Naive B cell (primary cell): ENCODE measurements around the gene LPCAT1. TPM values are rescaled to one million over a fixed set of nuclear protein-coding genes. Genes with fewer than 3 reads are reported as not detected.

Experiments
- ATAC-seq, 2 donors: fragments of 150-1000 bp; cut with Tn5 transposase; 2 replicates each; pipeline ENCODE4 v1.10.0; 2021; ENCODE audit warnings: low read depth in 2 of 2, mild to moderate bottlenecking in 2 of 2, moderate library complexity in 2 of 2
- DNase-seq: peaks from one replicate; pipeline ENCODE4 v3.0.0; 2022
- H3K27ac Mint-ChIP-seq, 6 donors: one replicate each; pipeline ENCODE4 v1.8.0; 2020 to 2022; ENCODE audit warnings: mild to moderate bottlenecking in 6 of 6, mixed read lengths in 6 of 6, moderate library complexity in 5 of 6, inconsistent platforms in 2 of 6
- H3K27me3 Mint-ChIP-seq, 3 donors: one replicate each; pipeline ENCODE4 v1.8.0; 2021 to 2022; ENCODE audit warnings: mixed read lengths in 3 of 3, mild to moderate bottlenecking in 1 of 3
- H3K36me3 Mint-ChIP-seq, 2 donors: one replicate each; pipeline ENCODE4 v1.8.0; 2020 to 2022; ENCODE audit warnings: mixed read lengths in 2 of 2, inconsistent platforms in 1 of 2, mild to moderate bottlenecking in 1 of 2
- H3K4me1 Mint-ChIP-seq, 3 donors: one replicate each; pipeline ENCODE4 v1.8.0; 2020 to 2022; ENCODE audit warnings: mixed read lengths in 3 of 3, inconsistent platforms in 1 of 3, mild to moderate bottlenecking in 1 of 3, moderate library complexity in 1 of 3
- H3K4me3 Mint-ChIP-seq, 8 donors: one replicate each; pipeline ENCODE4 v1.8.0; 2020 to 2022; ENCODE audit warnings: mild to moderate bottlenecking in 8 of 8, mixed read lengths in 8 of 8, moderate library complexity in 8 of 8, inconsistent platforms in 2 of 8
- H3K9me3 Mint-ChIP-seq, 7 donors: one replicate each; pipeline ENCODE4 v1.8.0; 2020 to 2022; ENCODE audit warnings: mixed read lengths in 7 of 7, mild to moderate bottlenecking in 5 of 7, inconsistent platforms in 2 of 7, moderate library complexity in 1 of 7
- polyA plus RNA-seq, 6 donors: library from polyadenylated mRNA; unstranded; fragments of 300-500 nt; fragmentation: Illumina TruSeq; gene quantifications; one replicate each; pipeline ENCODE4 v1.2.3, GENCODE V29; 2021; ENCODE audit warnings: low read depth in 6 of 6

Gene LPCAT1
- polyA plus RNA-seq, 6 donors from 2014 or later = 19.5 to 63.3 (median 52.7) TPM

DNA sequence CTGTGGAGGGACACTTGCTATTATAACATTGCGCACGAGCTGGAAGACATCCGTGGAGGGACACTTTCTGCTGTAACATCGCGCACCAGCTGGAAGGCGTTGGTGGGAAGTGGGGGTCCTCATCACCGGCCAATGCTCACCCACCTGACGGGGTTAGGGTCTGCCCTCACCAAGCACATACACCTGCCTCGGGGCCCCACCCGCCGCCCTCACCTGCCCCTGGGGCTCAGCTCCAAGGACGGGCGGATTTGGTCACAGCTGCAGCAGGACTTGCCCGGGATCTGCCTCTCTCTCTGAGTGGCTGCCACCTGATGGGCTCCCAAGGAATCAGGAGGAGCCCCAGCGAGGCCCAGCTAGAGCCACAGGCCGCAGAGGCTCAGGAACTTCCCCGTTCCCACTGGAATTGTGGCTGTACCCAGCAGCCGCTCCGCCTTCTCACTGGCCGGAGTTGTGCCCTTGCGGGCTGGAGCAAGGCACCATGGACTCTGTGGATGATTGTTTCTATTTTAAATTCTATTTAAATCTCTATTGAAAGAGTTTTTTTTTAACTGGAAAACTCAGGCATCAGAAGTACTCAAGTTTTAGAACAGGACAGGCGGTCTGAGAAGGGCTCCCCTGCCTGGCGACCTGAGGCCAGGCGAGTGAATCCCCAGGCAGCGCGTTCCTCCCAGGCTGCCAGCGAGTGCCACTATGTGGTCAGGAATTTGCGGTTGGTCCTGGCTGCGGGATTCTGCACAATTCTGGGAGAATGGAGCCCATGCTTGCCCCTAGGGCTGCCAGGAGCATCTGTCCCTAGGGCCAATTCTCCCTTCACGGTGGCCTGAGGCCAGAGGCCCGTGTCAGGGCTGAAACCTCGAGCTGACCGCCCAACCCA, 39.7 kb downstream of the LPCAT1 start:
- H3K27me3 Mint-ChIP-seq = no peaks in the 10 kb centered on the region
- peak overlapping the region; percentile 98 to 100 (median 99) for H3K27ac Mint-ChIP-seq
- H3K4me3 Mint-ChIP-seq = peak overlapping the region in 7 of 8 donors; percentile 76 to 92 (median 87)
- peaks cover 7 to 10% of the 10 kb centered on the region in 2 donors for H3K36me3 Mint-ChIP-seq
- no peak for ATAC-seq
- no peaks in the 10 kb centered on the region for H3K9me3 Mint-ChIP-seq
- DNase-seq = no peak
- peaks cover 60 to 87% (median 75%) of the 10 kb centered on the region in 3 donors for H3K4me1 Mint-ChIP-seq

DNA sequence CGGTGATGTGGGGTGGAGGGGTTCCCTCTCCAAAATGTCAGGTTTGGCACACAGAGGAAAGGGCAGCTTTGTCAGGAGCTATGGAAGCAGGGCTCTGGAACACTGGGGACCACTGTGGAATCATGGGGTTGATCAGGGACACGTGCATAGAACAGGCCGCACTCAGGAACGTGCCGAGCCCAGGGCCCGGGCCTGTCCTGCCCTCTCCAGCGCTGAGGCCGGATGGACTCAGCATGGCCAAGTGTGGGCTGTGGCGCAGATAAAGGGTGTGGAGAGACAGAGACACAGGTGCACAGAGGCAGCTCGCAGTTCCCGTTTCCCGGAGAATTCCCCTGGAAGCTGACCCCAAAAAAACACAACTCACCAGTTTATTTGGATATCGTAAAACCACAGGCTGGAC, 40.7 kb downstream of the LPCAT1 start:
- ATAC-seq = no peak
- Mint-ChIP-seq H3K27ac (peak overlapping the region; percentile 81 to 98 (median 94)), H3K4me3 (peak overlapping the region in 6 of 8 donors; percentile 44 to 77 (median 68))

DNA sequence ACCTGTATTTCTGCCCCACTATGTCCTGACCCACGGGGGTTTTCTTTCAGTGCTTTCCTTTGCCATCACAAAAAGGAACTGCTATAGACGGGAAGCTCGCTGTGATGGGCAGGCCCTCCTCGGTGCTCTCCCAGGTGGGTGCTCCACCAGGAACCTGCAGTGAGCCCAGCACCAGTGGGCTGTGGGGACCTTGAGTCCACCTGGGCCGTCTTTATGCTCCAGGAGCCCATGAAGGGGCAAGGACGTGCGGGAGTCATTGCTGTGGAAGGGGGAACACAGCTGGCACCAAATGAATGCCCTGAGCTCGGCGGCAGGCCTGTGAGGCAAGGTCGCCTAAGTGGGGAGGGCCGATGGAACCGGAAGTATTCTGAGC, 41.8 kb downstream of the LPCAT1 start:
- DNase-seq = no peak
- Mint-ChIP-seq H3K27me3 (no peaks in the 10 kb centered on the region), H3K36me3 (no peaks in the 10 kb centered on the region), H3K4me3 (peak overlapping the region in 6 of 8 donors; percentile 41 to 79 (median 63)), H3K27ac (peak overlapping the region; percentile 76 to 99 (median 97)), H3K9me3 (no peaks in the 10 kb centered on the region), H3K4me1 (peaks cover 48 to 75% (median 59%) of the 10 kb centered on the region in 3 donors)
- ATAC-seq = no peak

More for the DNA sequence above, 40.7 kb downstream of the LPCAT1 start:
- DNase-seq = no peak
- Mint-ChIP-seq H3K36me3 (peaks cover 2 to 7% of the 10 kb centered on the region in 2 donors), H3K27me3 (no peaks in the 10 kb centered on the region), H3K4me1 (peaks cover 53 to 85% (median 67%) of the 10 kb centered on the region in 3 donors), H3K9me3 (no peaks in the 10 kb centered on the region)

DNA sequence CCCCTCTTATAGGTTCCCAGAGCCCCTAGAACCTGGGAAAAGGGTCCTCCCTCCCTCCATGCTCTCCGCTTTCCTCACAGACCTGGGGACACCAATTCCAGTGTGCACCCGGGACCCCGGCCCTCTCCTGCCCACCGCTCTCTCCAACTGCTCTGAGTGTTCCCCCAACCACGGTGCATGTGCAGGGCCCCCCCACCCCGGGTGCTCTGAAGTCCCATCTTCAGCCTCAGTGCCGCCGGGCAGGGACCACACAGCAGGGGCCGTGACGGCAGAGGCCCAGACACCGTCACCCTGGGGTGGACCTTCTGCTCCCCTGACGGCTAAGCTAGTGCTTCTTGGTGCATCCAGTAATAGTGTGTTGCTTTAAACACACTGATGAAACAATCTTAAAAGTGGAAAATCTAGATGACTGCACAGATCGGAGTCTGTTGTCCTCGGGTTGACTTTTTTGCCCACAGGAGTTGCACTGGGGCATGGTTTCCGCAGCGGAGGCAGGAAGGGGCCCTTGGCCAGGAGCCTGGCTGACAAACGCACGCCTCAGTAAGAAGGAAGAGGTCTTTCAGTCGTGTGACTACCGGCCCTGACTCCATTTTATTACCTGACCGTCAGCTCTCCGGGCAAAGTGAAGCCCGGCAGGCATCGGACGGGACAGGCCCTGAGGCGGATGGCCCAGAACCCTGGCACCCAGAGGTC, 42.3 kb downstream of the LPCAT1 start:
- DNase-seq = no peak
- Mint-ChIP-seq H3K4me1 (peaks cover 48 to 70% (median 56%) of the 10 kb centered on the region in 3 donors), H3K27ac (peak overlapping the region; percentile 76 to 99 (median 97)), H3K27me3 (no peaks in the 10 kb centered on the region), H3K9me3 (no peaks in the 10 kb centered on the region), H3K36me3 (no peaks in the 10 kb centered on the region), H3K4me3 (peak overlapping the region in 7 of 8 donors; percentile 3 to 79 (median 63))
- ATAC-seq = no peak

DNA sequence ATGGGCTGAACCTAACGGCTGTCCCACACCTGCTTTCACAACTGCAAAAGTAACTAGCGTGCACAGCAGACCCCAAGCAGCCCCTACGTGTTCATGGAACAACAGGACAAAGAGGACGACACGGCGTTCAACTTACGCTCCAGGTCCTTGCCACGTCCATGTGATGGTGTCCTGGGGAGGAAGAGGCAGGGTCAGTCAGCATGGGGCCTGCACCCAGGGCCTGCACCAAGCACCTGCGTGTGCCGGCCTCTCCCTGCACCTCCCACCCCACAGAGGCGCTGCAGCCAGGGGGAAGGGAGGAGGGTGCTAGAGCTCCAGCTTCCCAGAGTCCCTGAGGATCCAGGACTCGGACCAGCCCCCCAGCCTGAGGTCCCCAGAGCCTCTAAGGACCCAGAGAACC, 43.0 kb downstream of the LPCAT1 start:
- ATAC-seq (no peak), DNase-seq (no peak)
- H3K27me3 Mint-ChIP-seq = no peaks in the 10 kb centered on the region
- H3K27ac Mint-ChIP-seq = peak overlapping the region in 5 of 6 donors; percentile 97 to 99 (median 98)
- peaks cover 48 to 64% (median 50%) of the 10 kb centered on the region in 3 donors for H3K4me1 Mint-ChIP-seq
- H3K4me3 Mint-ChIP-seq = peak overlapping the region in 2 of 8 donors; percentile 63 to 77
- H3K9me3 Mint-ChIP-seq = no peaks in the 10 kb centered on the region
- H3K36me3 Mint-ChIP-seq = no peaks in the 10 kb centered on the region

DNA sequence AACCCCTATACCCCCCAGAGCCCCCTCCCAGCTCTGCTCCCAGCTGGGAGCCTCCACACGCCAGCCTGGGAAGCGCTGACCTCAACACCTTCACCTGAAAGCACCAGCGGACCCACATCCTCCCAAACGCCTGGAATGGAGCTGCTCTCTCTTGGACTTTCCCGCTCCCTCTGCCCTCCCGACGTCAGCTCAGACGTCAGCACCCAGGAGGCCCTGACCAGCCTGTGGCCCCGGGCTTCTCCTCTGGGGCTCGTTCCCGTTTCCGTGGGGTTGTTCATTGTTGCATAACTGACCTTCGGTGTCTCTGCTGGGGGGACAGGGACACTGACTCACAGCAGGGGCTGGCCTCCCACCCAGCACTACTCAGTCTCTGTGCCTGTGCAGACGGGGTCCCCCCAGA, 43.5 kb downstream of the LPCAT1 start:
- Mint-ChIP-seq H3K4me1 (peaks cover 45 to 59% (median 46%) of the 10 kb centered on the region in 3 donors), H3K36me3 (no peaks in the 10 kb centered on the region), H3K9me3 (no peaks in the 10 kb centered on the region), H3K4me3 (peak overlapping the region; percentile 16 to 84 (median 51)), H3K27ac (peak overlapping the region; percentile 80 to 99 (median 98)), H3K27me3 (no peaks in the 10 kb centered on the region)
- ATAC-seq (peak in 1 of 2 donors; percentile 5), DNase-seq (no peak)

DNA sequence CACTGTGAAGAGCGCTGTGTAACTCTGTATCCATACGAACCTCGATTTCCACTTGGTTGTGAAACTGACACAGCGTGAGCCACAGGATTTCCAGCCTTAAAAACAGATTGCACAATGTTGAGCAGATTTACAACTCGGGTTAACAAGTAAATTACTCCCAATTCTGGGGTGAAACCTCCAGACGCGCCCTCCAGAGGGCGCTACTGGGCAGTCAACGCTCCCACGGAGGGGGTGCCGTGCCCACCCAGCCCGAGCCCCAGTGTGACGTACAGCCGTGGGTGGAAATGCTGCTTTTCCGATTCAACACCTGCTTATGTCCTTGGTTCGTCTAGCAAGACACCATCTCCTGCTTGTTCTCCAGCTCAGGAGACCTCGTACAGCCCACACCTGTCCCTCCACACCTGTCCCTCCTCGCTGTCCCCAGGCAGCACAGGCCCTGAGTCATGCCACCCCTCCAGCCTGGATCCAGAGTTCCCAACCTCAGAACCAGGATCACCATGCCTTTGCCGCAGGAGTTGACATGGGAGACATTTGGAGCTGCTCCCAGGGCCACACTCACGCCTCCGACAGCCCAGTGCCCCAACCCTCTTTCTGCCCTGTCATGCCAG, 44.1 kb downstream of the LPCAT1 start:
- H3K4me3 Mint-ChIP-seq = peak overlapping the region in 6 of 8 donors; percentile 16 to 79 (median 42)
- H3K9me3 Mint-ChIP-seq = no peaks in the 10 kb centered on the region
- DNase-seq = peak; percentile 74
- H3K27ac Mint-ChIP-seq = peak overlapping the region; percentile 80 to 99 (median 98)
- H3K36me3 Mint-ChIP-seq = no peaks in the 10 kb centered on the region
- H3K4me1 Mint-ChIP-seq = peaks cover 39 to 54% (median 41%) of the 10 kb centered on the region in 3 donors
- peak; percentile 75 to 80 for ATAC-seq
- no peaks in the 10 kb centered on the region for H3K27me3 Mint-ChIP-seq

DNA sequence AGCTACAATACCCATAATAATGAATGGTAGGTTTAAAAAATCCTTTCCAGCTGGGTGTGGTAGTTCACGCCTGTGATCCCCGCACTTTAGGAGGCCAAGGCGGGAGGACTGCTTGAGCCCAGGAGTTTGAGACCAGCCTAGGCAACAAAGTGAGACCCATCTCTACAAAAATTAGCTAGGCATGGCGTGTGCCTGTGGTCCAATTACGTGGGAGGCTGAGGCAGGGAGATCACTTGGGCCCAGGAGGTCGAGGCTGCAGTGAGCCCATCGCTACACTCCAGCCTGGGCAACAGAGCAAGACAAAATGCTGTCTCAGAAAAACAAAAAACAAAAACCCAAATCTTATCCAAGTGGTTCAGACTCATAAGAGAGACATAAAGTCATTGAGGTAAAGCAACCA, 44.7 kb downstream of the LPCAT1 start:
- Mint-ChIP-seq H3K9me3 (no peaks in the 10 kb centered on the region), H3K27me3 (no peaks in the 10 kb centered on the region), H3K36me3 (no peaks in the 10 kb centered on the region), H3K4me3 (peak overlapping the region in 2 of 8 donors; percentile 39 to 57), H3K4me1 (peaks cover 36 to 48% (median 38%) of the 10 kb centered on the region in 3 donors), H3K27ac (peak overlapping the region in 4 of 6 donors; percentile 66 to 98 (median 92))
- no peak for ATAC-seq
- no peak for DNase-seq

DNA sequence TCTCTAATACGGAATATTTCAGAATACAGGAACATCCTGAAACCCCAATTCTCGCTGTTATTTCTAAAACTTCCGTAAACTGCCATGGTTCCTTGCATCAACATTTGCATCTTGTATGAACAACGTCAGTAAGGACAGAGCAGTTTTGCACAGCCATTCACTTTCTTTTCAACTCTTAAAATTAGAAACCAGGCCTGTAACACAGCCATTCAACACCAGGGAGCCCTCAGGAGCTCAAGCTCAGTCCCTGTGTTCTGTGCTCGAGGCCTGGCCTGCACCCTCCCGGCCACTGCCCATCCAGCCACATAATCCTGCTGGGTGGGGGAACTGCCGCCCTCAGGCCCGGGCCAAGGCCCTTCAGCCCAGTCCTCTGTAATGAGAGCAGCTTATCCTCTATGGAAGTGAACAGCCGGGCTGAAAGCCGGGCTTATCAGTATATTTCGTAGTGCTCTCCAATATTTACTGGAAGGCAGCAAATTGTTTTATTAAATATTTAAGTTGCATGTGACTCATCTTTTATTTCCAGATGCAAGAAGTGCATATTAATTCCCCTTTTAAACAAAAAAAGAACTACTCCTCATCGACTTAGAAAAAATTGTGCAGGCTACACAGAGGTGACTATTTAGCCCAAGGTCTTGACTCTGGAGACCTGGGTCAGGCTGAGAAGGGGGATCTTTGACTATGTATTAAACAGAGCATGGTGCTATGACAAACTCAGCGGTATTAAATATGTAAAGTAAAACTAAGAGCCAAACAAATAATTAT, 45.3 kb downstream of the LPCAT1 start:
- Mint-ChIP-seq H3K4me1 (peaks cover 34 to 45% (median 36%) of the 10 kb centered on the region in 3 donors), H3K27me3 (no peaks in the 10 kb centered on the region), H3K36me3 (no peaks in the 10 kb centered on the region), H3K9me3 (no peaks in the 10 kb centered on the region), H3K27ac (peak overlapping the region in 3 of 6 donors; percentile 33 to 65 (median 47)), H3K4me3 (peak overlapping the region in 1 of 8 donors; percentile 57)
- no peak for DNase-seq
- ATAC-seq = no peak

DNA sequence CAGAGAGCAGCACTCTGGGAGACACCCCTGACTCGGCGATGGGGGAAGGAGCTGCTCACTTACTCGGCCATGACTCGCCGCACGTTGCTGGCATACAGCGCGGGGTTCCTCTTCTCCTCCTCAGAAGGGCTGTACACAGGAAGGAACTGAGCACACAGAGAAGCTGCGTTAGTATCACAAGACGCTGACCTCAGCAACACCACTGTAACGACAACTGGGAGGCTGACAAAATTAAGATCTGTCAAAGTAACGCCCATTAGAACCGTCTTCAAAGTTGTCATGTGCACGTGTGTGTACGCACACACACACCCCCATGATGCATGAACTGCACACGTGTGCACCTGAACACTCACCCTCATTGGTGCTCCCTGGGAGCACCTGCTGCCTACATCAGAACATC, 46.4 kb downstream of the LPCAT1 start:
- no peak for ATAC-seq

DNA sequence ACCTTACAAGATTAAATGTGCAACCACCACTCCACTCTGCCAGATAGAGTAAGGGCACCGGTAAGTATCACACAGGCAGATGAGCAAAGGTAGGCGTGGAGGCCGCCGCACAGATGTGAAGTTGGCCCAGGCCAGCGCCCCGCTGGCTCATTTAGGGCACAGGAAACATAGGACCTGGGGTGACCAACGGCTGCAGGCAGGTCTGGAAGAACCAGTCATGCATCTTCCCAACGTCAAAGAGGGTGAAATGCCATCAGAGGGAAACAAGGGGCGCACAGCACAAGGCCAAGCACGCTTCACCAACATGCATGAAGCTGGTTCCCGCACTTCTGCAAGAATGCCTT, 46.8 kb downstream of the LPCAT1 start:
- Mint-ChIP-seq H3K4me1 (peaks cover 23 to 34% (median 26%) of the 10 kb centered on the region in 3 donors), H3K4me3 (no peak overlapping the region), H3K27me3 (no peaks in the 10 kb centered on the region), H3K36me3 (peaks cover 0 to 11% of the 10 kb centered on the region in 2 donors), H3K27ac (peak overlapping the region in 1 of 6 donors; percentile 59), H3K9me3 (no peaks in the 10 kb centered on the region)
- ATAC-seq = no peak
- DNase-seq = no peak

More for the DNA sequence above, 46.4 kb downstream of the LPCAT1 start:
- H3K9me3 Mint-ChIP-seq = no peaks in the 10 kb centered on the region
- no peak for DNase-seq
- peaks cover 0 to 8% of the 10 kb centered on the region in 2 donors for H3K36me3 Mint-ChIP-seq
- H3K27ac Mint-ChIP-seq = no peak overlapping the region
- H3K27me3 Mint-ChIP-seq = no peaks in the 10 kb centered on the region
- H3K4me1 Mint-ChIP-seq = peaks cover 25 to 37% (median 30%) of the 10 kb centered on the region in 3 donors
- no peak overlapping the region for H3K4me3 Mint-ChIP-seq

DNA sequence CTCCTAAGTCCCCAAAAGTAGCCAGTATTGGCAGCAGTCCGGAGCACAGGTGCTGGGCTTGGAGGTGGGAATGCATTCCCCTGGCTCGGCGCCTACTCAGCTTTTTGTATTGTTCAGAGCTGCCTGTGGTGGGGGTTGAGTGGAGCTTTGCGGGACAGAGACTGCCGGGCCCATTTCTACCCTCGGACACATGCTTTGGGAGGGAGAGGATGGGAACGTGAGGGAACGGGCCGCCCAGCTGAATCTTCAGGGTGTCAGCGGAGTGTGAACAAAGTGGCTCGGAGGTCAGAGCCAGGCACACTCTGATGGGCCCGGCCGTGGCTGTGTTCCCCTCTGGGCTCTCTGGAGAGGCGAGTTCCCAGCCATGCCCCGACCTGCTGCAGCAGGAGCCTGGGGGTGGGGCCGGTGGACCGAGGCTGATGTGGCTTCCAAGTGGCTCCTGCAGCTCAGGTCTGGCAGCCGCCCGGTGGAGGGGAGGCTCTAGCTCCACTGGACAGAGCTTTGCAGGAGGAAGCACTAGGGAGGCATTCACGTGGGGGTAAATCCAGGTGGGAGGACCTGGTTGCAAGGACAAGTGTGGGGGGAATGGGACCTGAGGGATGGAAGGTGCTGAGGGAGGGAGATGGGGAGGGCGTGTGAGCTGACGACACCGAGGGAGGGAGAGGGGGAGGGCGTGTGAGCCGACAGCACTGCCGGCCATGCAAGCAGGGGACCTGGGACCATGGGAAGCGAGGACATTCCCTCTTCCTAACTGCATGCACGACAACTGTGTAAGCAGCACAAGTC, 47.4 kb downstream of the LPCAT1 start:
- Mint-ChIP-seq H3K9me3 (no peaks in the 10 kb centered on the region), H3K27ac (peak overlapping the region in 1 of 6 donors; percentile 90), H3K36me3 (peaks cover 0 to 17% of the 10 kb centered on the region in 2 donors), H3K4me1 (peaks cover 21 to 29% (median 23%) of the 10 kb centered on the region in 3 donors), H3K27me3 (no peaks in the 10 kb centered on the region), H3K4me3 (no peak overlapping the region)
- ATAC-seq (no peak), DNase-seq (no peak)
